HFFc6 (cell line): ENCODE measurements around the gene PLXNA4. TPM values are rescaled to one million over a fixed set of nuclear protein-coding genes. Genes with fewer than 3 reads are reported as not detected.

Experiments used
- DNase-seq: peaks from one replicate; pipeline ENCODE4 v3.0.0-alpha.2; 2018
- H3K27ac Mint-ChIP-seq: 2 replicates; pipeline ENCODE4 v1.8.0; 2020; ENCODE audit warnings: mild to moderate bottlenecking, mixed read lengths
- H3K27me3 Mint-ChIP-seq: 2 replicates; pipeline ENCODE4 v1.8.0; 2021; ENCODE audit warnings: mild to moderate bottlenecking, moderate library complexity, mixed read lengths; ENCODE audit not compliant: insufficient read depth
- H3K36me3 Mint-ChIP-seq: 2 replicates; pipeline ENCODE4 v1.8.0; 2021; ENCODE audit warnings: low read depth, mixed read lengths
- H3K4me1 Mint-ChIP-seq: 2 replicates; pipeline ENCODE4 v1.8.0; 2020; ENCODE audit warnings: low read depth, mixed read lengths
- H3K4me3 Mint-ChIP-seq: 2 replicates; pipeline ENCODE4 v1.8.0; 2020; ENCODE audit warnings: mild to moderate bottlenecking, moderate library complexity, mixed read lengths
- H3K9me3 Mint-ChIP-seq: 2 replicates; pipeline ENCODE4 v1.8.0; 2020; ENCODE audit warnings: mild to moderate bottlenecking, mixed read lengths
- total RNA-seq, 6 experiments: library from RNA; stranded (reverse); fragmentation: NEBNext Ultra II Directional; extraction: Animal tissue kit (Norgen Biotek cat#: 25700); gene quantifications; 2 replicates in 1 of 6; 3 replicates in 5 of 6; pipeline ENCODE4 v1.2.3, GENCODE V29; 2021
- TF ChIP-seq, protein P1 (sequence below): fragments of 200-600 bp; sonication (generic); IDR thresholded peaks from 2 replicates; pipeline ENCODE4 v1.5.0; 2021; ENCODE audit warnings: antibody characterized with exemption, mild to moderate bottlenecking

Gene PLXNA4
- total RNA-seq, 6 experiments from 2014 or later = 0.02 to 0.14 (median 0.05) TPM; not detected in 2

- Mint-ChIP-seq H3K4me1 (no peaks in the 10 kb centered on the region), H3K36me3 (no peaks in the 10 kb centered on the region), H3K9me3 (no peaks in the 10 kb centered on the region), H3K27me3 (peaks cover 25% of the 10 kb centered on the region), H3K27ac (no peak overlapping the region), H3K4me3 (no peak overlapping the region)
- no peak for DNase-seq
- TF ChIP-seq, protein P1, sequence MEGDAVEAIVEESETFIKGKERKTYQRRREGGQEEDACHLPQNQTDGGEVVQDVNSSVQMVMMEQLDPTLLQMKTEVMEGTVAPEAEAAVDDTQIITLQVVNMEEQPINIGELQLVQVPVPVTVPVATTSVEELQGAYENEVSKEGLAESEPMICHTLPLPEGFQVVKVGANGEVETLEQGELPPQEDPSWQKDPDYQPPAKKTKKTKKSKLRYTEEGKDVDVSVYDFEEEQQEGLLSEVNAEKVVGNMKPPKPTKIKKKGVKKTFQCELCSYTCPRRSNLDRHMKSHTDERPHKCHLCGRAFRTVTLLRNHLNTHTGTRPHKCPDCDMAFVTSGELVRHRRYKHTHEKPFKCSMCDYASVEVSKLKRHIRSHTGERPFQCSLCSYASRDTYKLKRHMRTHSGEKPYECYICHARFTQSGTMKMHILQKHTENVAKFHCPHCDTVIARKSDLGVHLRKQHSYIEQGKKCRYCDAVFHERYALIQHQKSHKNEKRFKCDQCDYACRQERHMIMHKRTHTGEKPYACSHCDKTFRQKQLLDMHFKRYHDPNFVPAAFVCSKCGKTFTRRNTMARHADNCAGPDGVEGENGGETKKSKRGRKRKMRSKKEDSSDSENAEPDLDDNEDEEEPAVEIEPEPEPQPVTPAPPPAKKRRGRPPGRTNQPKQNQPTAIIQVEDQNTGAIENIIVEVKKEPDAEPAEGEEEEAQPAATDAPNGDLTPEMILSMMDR = no peak
These were observed 66.6 kb downstream of the PLXNA4 start for GRCh38 chr7:132509643-132510042.

DNA sequence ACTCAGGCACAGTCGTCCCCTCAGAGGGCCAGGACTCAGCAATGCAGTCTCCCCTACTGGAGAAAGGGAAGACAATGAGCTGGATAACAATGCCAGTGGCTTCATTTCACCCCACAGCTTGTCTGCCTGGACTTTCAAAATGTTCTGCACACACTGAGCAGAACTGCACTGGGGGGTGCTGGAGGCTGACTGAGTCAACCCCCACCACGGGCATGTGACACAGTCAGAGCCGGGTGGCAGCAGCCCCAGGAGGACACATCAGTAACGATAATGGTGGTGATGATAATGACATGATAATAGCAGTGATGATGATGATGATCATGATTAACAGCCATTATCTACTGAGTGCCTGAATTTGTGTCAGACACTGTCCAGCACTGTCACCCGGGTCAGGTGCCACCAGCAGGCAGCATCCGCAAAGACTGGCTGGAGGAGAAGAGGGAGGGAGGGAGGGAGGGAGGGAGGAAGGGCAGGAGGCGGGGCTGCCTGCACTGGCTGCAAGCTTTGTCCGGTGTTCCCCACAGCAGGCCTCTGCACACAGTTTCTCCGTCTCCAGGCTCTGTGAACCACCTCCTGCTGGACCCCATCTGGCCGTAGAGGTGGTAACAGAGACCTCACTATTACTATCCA lies 67.4 kb downstream of the PLXNA4 start:
- DNase-seq = no peak
- Mint-ChIP-seq H3K4me3 (no peak overlapping the region), H3K4me1 (no peaks in the 10 kb centered on the region), H3K27ac (no peak overlapping the region), H3K27me3 (peaks cover 30% of the 10 kb centered on the region), H3K9me3 (no peaks in the 10 kb centered on the region), H3K36me3 (no peaks in the 10 kb centered on the region)
- TF ChIP-seq, protein P1 = no peak

DNA sequence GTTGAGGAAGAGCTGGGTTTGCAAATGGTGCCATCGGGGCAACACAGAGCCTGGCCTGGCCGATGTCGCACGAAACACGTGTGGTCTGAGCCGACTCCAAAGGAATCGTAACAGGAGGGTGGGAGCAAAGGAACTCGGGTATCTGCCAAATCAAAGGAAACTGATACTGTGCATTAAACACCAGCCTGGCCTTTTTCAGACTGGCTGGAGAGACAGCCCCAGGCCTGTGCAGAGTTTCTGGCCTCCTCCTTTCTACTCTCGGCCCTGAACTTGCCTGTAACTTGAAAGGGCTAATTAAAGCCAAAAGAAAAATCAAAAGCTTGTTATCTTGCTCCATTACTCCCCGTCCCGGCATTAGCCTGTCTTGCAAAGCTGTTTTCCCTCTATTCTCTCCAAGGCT lies 71.4 kb downstream of the PLXNA4 start:
- Mint-ChIP-seq H3K9me3 (no peaks in the 10 kb centered on the region), H3K27ac (no peak overlapping the region), H3K36me3 (no peaks in the 10 kb centered on the region), H3K4me3 (no peak overlapping the region), H3K27me3 (peaks cover 28% of the 10 kb centered on the region), H3K4me1 (peaks cover 14% of the 10 kb centered on the region)
- TF ChIP-seq, protein P1 = no peak
- DNase-seq = no peak

- no peak for DNase-seq
- Mint-ChIP-seq H3K4me3 (no peak overlapping the region), H3K27ac (no peak overlapping the region), H3K36me3 (no peaks in the 10 kb centered on the region), H3K4me1 (peaks cover 14% of the 10 kb centered on the region), H3K27me3 (peaks cover 28% of the 10 kb centered on the region), H3K9me3 (no peaks in the 10 kb centered on the region)
- TF ChIP-seq, protein P1 = no peak
These were observed 72.2 kb downstream of the PLXNA4 start for GRCh38 chr7:132504071-132504470.

DNA sequence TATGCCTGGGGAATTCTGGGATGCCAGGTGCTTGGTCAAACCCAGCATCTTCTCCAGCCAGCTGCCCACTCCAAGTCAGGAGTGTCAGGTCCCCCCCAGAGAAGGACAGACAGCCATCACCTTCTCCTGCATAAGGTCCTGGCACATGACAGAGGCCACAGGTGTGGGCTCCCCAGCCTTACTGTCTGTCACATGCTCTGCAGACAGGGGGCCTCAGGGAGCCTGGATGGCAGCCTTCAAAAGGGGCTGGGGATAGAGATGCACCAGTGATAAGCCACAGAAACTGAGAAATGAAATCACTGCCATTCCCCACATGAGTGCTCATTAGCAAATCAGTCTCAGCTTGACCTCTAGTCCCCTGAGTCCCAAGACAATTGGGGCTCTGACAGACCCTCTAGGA lies 72.9 kb downstream of the PLXNA4 start:
- Mint-ChIP-seq H3K27me3 (peaks cover 28% of the 10 kb centered on the region), H3K4me3 (no peak overlapping the region), H3K4me1 (peaks cover 14% of the 10 kb centered on the region), H3K27ac (no peak overlapping the region), H3K9me3 (no peaks in the 10 kb centered on the region), H3K36me3 (no peaks in the 10 kb centered on the region)
- TF ChIP-seq, protein P1 = no peak
- no peak for DNase-seq

GRCh38 chr7:132501956-132502355 lies 74.3 kb downstream of the PLXNA4 start:
- Mint-ChIP-seq H3K36me3 (no peaks in the 10 kb centered on the region), H3K4me3 (no peak overlapping the region), H3K27ac (no peak overlapping the region), H3K9me3 (no peaks in the 10 kb centered on the region), H3K4me1 (peaks cover 14% of the 10 kb centered on the region), H3K27me3 (peaks cover 28% of the 10 kb centered on the region)
- DNase-seq = peak; percentile 16
- TF ChIP-seq, protein P1 = no peak
